GM12878 (cell line): ENCODE measurements around the gene P2RY1. TPM values are rescaled to one million over a fixed set of nuclear protein-coding genes. Genes with fewer than 3 reads are reported as not detected.
"Not testable (repeated sequence)": the region's sequence is repeated elsewhere in the genome, so short reads cannot be mapped to it uniquely, and the experiment has no call there.

Experiments used
- ATAC-seq: fragments of 200-7000 bp; cut with Tn5 transposase; 3 replicates; pipeline ENCODE4 v1.9.1; 2020; ENCODE audit warnings: mild to moderate bottlenecking, moderate library complexity
- BruUV-seq: library from RNA; stranded (reverse); fragments of 400-500 nt; replicated peaks from 2 replicates; lab custom pipeline; 2021; lab: Mats Ljungman, UMichigan
- CTCF ChIA-PET: fragments of 300-600 bp; sonication (Branson Sonifier 250); formaldehyde crosslinking; extraction: SDS; loops from one replicate; lab custom pipeline; 2021; ENCODE audit warnings: inconsistent platforms; lab: Yijun Ruan, JAX
- POLR2A ChIA-PET: fragments of 350-600 bp; formaldehyde crosslinking; extraction: SDS; loops from one replicate; lab custom pipeline; 2021; ENCODE audit warnings: inconsistent platforms; lab: Charles Lee
- RAD21 ChIA-PET: fragments of 300-600 bp; sonication (Branson Sonifier 250); formaldehyde crosslinking; loops from one replicate; lab custom pipeline; 2023; ENCODE audit warnings: antibody characterized with exemption; ENCODE audit not compliant: unreplicated experiment; lab: Charles Lee
- SMC1A ChIA-PET: fragments of 300-600 bp; sonication (Branson Sonifier 250); formaldehyde crosslinking; loops from one replicate; lab custom pipeline; 2023; ENCODE audit not compliant: unreplicated experiment, uncharacterized antibody; lab: Charles Lee
- DNase-seq: peaks from one replicate; pipeline ENCODE4 v3.0.0-alpha.2; 2011; ENCODE audit warnings: low read depth, low spot score
- FAIRE-seq: peaks from 3 replicates; lab custom pipeline; 2011; peaks lifted over from hg19 to GRCh38; lab: Jason Lieb, UNC
- H2AFZ ChIP-seq: 2 replicates; pipeline ENCODE4 v1.6.0; 2011; ENCODE audit warnings: low read depth, low read length, control low read depth; ENCODE audit not compliant: control insufficient read depth
- H3K27ac ChIP-seq: 2 replicates; pipeline ENCODE4 v1.5.1; 2011; ENCODE audit warnings: control low read depth; ENCODE audit not compliant: control insufficient read depth, insufficient read depth
- H3K27me3 ChIP-seq, 2 experiments: replicated peaks in 1 of 2; 2 replicates each; pipeline versions ENCODE4 v1.6.0 to v1.6.1; 2011; ENCODE audit warnings: low read length in 1 of 2; ENCODE audit not compliant: control insufficient read depth in 2 of 2, insufficient read depth in 2 of 2
- H3K36me3 ChIP-seq, 2 experiments: 2 replicates each; pipeline ENCODE4 v1.5.1; 2011; ENCODE audit warnings: low read length in 1 of 2; ENCODE audit not compliant: control insufficient read depth in 2 of 2, insufficient read depth in 2 of 2
- H3K4me1 ChIP-seq: 2 replicates; pipeline ENCODE4 v1.6.1; 2011; ENCODE audit warnings: mild to moderate bottlenecking, low read length, moderate library complexity, mixed read lengths; ENCODE audit not compliant: control insufficient read depth, insufficient read depth
- H3K4me2 ChIP-seq: 2 replicates; pipeline ENCODE4 v1.6.0; 2011; ENCODE audit warnings: control low read depth; ENCODE audit not compliant: control insufficient read depth, insufficient read depth
- H3K4me3 ChIP-seq: fragments of 200-600 bp; sonication (generic); 2 replicates; pipeline ENCODE4 v1.5.1; 2016
- H3K79me2 ChIP-seq: 2 replicates; pipeline ENCODE4 v1.6.0; 2011; ENCODE audit warnings: low read length; ENCODE audit not compliant: control insufficient read depth, insufficient read depth
- H3K9ac ChIP-seq: 2 replicates; pipeline ENCODE4 v1.8.0; 2011; ENCODE audit warnings: low read length, control low read depth, mixed read lengths; ENCODE audit not compliant: control insufficient read depth, insufficient read depth
- H3K9me3 ChIP-seq: replicated peaks from 3 replicates; pipeline ENCODE4 v1.5.1; 2011; ENCODE audit warnings: mild to moderate bottlenecking, low read length; ENCODE audit not compliant: control insufficient read depth, insufficient read depth
- H4K20me1 ChIP-seq: 2 replicates; pipeline ENCODE4 v1.6.0; 2011; ENCODE audit not compliant: control insufficient read depth, insufficient read depth
- CBX5 ChIP-seq: sonication (generic); IDR thresholded peaks from 2 replicates; pipeline ENCODE4 v1.6.1; 2016; ENCODE audit warnings: low read depth, moderate library complexity, mild to moderate bottlenecking, inconsistent platforms
- GATAD2B ChIP-seq: fragments of 450-650 bp; conservative IDR thresholded peaks from 2 replicates; pipeline ENCODE4 v1.6.1; 2017; ENCODE audit warnings: low read depth, mild to moderate bottlenecking, moderate library complexity
- KAT2A ChIP-seq: conservative IDR thresholded peaks from 2 replicates; pipeline ENCODE4 v1.6.1; 2011; ENCODE audit warnings: low read depth, low read length; ENCODE audit not compliant: control insufficient read depth
- ZNF207 ChIP-seq: fragments of 450-650 bp; IDR thresholded peaks from 2 replicates; pipeline ENCODE4 v1.6.1; 2014; ENCODE audit warnings: antibody characterized with exemption, mild to moderate bottlenecking, borderline replicate concordance
- WGBS: methylation state at CpG from one replicate; pipeline ENCODE4 v1.1.6; 2016; ENCODE audit warnings: low lambda C conversion rate; ENCODE audit not compliant: insufficient replicate concordance, insufficient coverage; ENCODE audit errors: missing lambda C conversion rate; 5-methylcytosine and 5-hydroxymethylcytosine counted together
- in situ Hi-C: fragments of 300-500 bp; cut with MboI; formaldehyde crosslinking; loops from 9 replicates; pipeline ENCODE4 v1.14.3; 2018; ENCODE audit warnings: mixed read lengths
- intact Hi-C: fragments of 100-400 bp; cut with micrococcal nuclease; formaldehyde crosslinking; loops from one replicate; pipeline ENCODE4 v1.14.2; 2022; ENCODE audit not compliant: unreplicated experiment
- polyA plus RNA-seq, 11 experiments: library from polyadenylated mRNA; depleted of rRNA in 4 of 11; unstranded in 6 of 11; stranded (reverse) in 5 of 11; fragments of >200 nt; fragmentation: Nextera tagmentation in 4 of 11; fragmentation: Illumina TruSeq in 1 of 11; extraction: Ambion mirVana in 4 of 11; extraction: Trizol in 1 of 11; gene quantifications; 1 replicate in 1 of 11; 2 replicates in 10 of 11; pipeline versions ENCODE4 v1.2.1 to v1.2.3, GENCODE V29; 2011 to 2016; ENCODE audit warnings: inconsistent platforms in 2 of 11, missing spikeins in 2 of 11, low read depth in 1 of 11
- total RNA-seq, 4 experiments: library from RNA; depleted of rRNA in 3 of 4; stranded (reverse); fragments of >200 nt in 3 of 4; fragmentation: Illumina TruSeq in 1 of 4; extraction: Trizol in 1 of 4; gene quantifications; 2 replicates each; pipeline versions ENCODE4 v1.2.1 to v1.2.3, GENCODE V29; 2013 to 2021
- TF ChIP-seq, protein P1 (sequence below): IDR thresholded peaks from 2 replicates; pipeline ENCODE4 v1.6.1; 2012; ENCODE audit warnings: improper control_type of control experiment, low read depth, low read length; ENCODE audit not compliant: insufficient replicate concordance

Gene P2RY1
- total and polyA plus RNA-seq, 10 of the 15 experiments (the other 5 are each of a cell fraction or from before 2014, with no cell fraction given) = 0.01 to 3.4 (median 1.9) TPM

DNA sequence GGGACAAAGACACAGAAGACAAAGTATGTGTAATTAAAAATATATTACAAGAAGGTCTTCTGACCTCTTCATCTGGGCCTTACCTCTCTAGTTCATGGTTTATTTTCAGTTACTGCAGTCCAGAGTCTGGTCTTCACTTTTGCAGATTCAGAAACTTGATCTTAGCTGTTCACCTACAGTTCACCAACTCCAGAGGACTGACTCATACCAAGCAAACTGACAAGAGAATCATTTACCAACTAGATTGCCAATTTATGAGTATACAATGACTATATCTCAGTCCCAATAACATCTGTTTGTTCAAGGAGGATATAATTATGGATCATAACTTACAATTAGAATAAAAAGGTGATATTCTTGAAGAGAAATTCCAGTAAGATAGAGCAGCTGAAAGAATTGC lies 9.0 kb downstream of the P2RY1 start (continued):
- TF ChIP-seq, protein P1, sequence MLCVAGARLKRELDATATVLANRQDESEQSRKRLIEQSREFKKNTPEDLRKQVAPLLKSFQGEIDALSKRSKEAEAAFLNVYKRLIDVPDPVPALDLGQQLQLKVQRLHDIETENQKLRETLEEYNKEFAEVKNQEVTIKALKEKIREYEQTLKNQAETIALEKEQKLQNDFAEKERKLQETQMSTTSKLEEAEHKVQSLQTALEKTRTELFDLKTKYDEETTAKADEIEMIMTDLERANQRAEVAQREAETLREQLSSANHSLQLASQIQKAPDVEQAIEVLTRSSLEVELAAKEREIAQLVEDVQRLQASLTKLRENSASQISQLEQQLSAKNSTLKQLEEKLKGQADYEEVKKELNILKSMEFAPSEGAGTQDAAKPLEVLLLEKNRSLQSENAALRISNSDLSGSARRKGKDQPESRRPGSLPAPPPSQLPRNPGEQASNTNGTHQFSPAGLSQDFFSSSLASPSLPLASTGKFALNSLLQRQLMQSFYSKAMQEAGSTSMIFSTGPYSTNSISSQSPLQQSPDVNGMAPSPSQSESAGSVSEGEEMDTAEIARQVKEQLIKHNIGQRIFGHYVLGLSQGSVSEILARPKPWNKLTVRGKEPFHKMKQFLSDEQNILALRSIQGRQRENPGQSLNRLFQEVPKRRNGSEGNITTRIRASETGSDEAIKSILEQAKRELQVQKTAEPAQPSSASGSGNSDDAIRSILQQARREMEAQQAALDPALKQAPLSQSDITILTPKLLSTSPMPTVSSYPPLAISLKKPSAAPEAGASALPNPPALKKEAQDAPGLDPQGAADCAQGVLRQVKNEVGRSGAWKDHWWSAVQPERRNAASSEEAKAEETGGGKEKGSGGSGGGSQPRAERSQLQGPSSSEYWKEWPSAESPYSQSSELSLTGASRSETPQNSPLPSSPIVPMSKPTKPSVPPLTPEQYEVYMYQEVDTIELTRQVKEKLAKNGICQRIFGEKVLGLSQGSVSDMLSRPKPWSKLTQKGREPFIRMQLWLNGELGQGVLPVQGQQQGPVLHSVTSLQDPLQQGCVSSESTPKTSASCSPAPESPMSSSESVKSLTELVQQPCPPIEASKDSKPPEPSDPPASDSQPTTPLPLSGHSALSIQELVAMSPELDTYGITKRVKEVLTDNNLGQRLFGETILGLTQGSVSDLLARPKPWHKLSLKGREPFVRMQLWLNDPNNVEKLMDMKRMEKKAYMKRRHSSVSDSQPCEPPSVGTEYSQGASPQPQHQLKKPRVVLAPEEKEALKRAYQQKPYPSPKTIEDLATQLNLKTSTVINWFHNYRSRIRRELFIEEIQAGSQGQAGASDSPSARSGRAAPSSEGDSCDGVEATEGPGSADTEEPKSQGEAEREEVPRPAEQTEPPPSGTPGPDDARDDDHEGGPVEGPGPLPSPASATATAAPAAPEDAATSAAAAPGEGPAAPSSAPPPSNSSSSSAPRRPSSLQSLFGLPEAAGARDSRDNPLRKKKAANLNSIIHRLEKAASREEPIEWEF = no peak
- no peak for TF ChIP-seq ZNF207
- TF ChIP-seq GATAD2B = no peak
- TF ChIP-seq KAT2A = no peak

DNA sequence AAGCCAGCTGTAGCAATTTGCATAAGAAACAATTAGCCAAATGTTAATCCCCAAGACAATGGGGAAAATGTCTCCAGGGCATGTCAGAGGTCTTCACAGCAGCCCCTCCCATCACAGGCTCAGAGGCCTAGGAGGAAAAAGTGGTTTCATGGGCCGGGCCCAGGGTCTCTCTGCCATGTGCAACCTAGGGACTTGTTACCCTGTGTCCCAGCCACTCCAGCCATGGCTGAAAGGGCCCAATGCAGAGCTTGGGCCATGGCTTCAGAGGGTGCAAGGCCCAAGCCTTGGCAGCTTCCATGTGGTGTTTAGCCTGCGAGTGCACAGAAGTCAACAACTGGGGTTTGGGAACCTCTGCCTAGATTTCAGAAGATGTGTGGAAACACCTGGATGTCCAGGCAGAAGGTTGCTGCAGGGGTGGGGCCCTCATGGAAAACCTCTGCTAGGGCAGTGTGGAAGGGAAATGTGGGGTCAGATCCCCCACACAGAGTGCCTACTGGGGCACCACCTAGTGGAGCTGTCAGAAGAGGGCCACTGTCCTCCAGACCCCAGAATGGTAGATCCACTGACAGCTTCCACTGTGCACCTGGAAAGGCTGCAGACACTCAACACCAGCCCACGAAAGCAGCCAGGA lies 11.8 kb downstream of the P2RY1 start:
- FAIRE-seq, in situ Hi-C loops, H3K36me3 ChIP-seq, intact Hi-C loops, CTCF ChIA-PET, H3K4me3 ChIP-seq, H3K9ac ChIP-seq, H3K27me3 ChIP-seq, H3K9me3 ChIP-seq, H4K20me1 ChIP-seq, BruUV-seq, H3K79me2 ChIP-seq, ATAC-seq, RAD21 ChIA-PET, POLR2A ChIA-PET, H3K4me2 ChIP-seq, H3K4me1 ChIP-seq, H3K27ac ChIP-seq, H2AFZ ChIP-seq, SMC1A ChIA-PET, DNase-seq: not testable (repeated sequence)
- TF ChIP-seq CBX5 = peak; percentile 24; the same call in 1 of the 2 replicates
- WGBS = 30% methylated on average over 3 of the region's 3 CpGs

DNA sequence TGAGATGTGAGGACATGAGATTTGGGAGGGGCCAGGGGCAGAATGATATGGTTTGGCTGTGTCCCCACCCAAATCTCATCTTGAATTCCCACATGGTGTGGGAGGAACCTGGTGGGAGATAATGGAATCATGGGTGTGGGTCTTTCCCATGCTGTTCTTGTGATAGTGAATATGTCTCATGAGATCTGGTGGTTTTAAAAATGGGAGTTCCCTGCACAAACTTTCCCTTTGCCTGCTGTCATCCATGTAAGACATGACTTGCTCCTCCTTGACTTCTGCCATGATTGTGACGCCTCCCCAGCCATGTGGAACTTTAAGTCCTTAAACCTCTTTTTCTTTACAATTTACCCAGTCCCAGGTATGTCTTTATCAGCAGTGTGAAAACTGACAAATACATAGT lies 12.7 kb downstream of the P2RY1 start:
- H3K27me3 ChIP-seq, H3K9ac ChIP-seq, H3K27ac ChIP-seq, H3K79me2 ChIP-seq, FAIRE-seq, H3K4me2 ChIP-seq, H2AFZ ChIP-seq, RAD21 ChIA-PET, H4K20me1 ChIP-seq, POLR2A ChIA-PET, CTCF ChIA-PET, BruUV-seq, H3K4me3 ChIP-seq, DNase-seq, in situ Hi-C loops, SMC1A ChIA-PET, intact Hi-C loops, H3K9me3 ChIP-seq, H3K4me1 ChIP-seq, ATAC-seq, H3K36me3 ChIP-seq: not testable (repeated sequence)
- 67% methylated on average over 1 of the region's 1 CpG for WGBS
